Hepatocyte (in vitro differentiated cells): ENCODE results near the gene PACRG. TPM values are rescaled to one million over a fixed set of nuclear protein-coding genes. Genes with fewer than 3 reads are reported as not detected.

Source experiments
- DNase-seq: peaks from one replicate; pipeline ENCODE4 v3.0.0-alpha.2; 2016; ENCODE audit warnings: low spot score
- H2AFZ ChIP-seq: fragments of 200-600 bp; sonication (generic); 2 replicates; pipeline ENCODE4 v1.6.0; 2016; ENCODE audit warnings: antibody characterized with exemption, mild to moderate bottlenecking
- H3K27ac ChIP-seq: fragments of 200-600 bp; sonication (generic); 2 replicates; pipeline ENCODE4 v1.5.1; 2016; ENCODE audit warnings: mild to moderate bottlenecking
- H3K27me3 ChIP-seq: fragments of 200-600 bp; sonication (generic); 2 replicates; pipeline ENCODE4 v1.6.1; 2016
- H3K36me3 ChIP-seq: fragments of 200-600 bp; sonication (generic); replicated peaks from 2 replicates; pipeline ENCODE4 v1.5.1; 2016; ENCODE audit warnings: low read depth; ENCODE audit not compliant: insufficient read depth
- H3K4me1 ChIP-seq: fragments of 200-600 bp; sonication (generic); 2 replicates; pipeline ENCODE4 v1.5.1; 2016; ENCODE audit warnings: mild to moderate bottlenecking, moderate library complexity; ENCODE audit not compliant: insufficient read depth
- H3K4me2 ChIP-seq: fragments of 200-600 bp; sonication (generic); 2 replicates; pipeline ENCODE4 v1.6.0; 2016
- H3K4me3 ChIP-seq: fragments of 200-600 bp; sonication (generic); 2 replicates; pipeline ENCODE4 v1.5.1; 2016; ENCODE audit warnings: mild to moderate bottlenecking
- H3K79me2 ChIP-seq: fragments of 200-600 bp; sonication (generic); 2 replicates; pipeline ENCODE4 v1.6.0; 2017; ENCODE audit warnings: mild to moderate bottlenecking
- H3K9me2 ChIP-seq: fragments of 200-600 bp; sonication (generic); replicated peaks from 2 replicates; pipeline ENCODE4 v1.6.0; 2017; ENCODE audit warnings: mild to moderate bottlenecking; ENCODE audit not compliant: insufficient read depth
- H3K9me3 ChIP-seq: fragments of 200-600 bp; sonication (generic); 2 replicates; pipeline ENCODE4 v1.5.1; 2016; ENCODE audit warnings: low read depth, mild to moderate bottlenecking
- H4K20me1 ChIP-seq: fragments of 200-600 bp; sonication (generic); 2 replicates; pipeline ENCODE4 v1.6.0; 2016; ENCODE audit warnings: mild to moderate bottlenecking; ENCODE audit not compliant: insufficient read depth, poor library complexity, severe bottlenecking
- EZH2 ChIP-seq: fragments of 200-600 bp; sonication (generic); IDR thresholded peaks from 2 replicates; pipeline ENCODE4 v1.6.1; 2016; ENCODE audit warnings: antibody characterized with exemption, mild to moderate bottlenecking, borderline replicate concordance
- EZH2phosphoT487 ChIP-seq: fragments of 200-600 bp; sonication (generic); IDR thresholded peaks from one replicate; pipeline ENCODE4 v1.6.1; 2018; ENCODE audit warnings: antibody characterized with exemption, mild to moderate bottlenecking, low read depth, moderate library complexity; ENCODE audit not compliant: unreplicated experiment, severe bottlenecking
- WGBS: methylation state at CpG from one replicate; pipeline ENCODE4 v1.1.6; 2016; ENCODE audit warnings: low lambda C conversion rate; ENCODE audit errors: missing lambda C conversion rate; 5-methylcytosine and 5-hydroxymethylcytosine counted together
- polyA plus RNA-seq: library from polyadenylated mRNA; unstranded; fragments of >200 nt; fragmentation: Nextera tagmentation; extraction: Ambion mirVana; gene quantifications from 2 replicates; pipeline ENCODE4 v1.2.1, GENCODE V29; 2016
- total RNA-seq: library from RNA; depleted of rRNA; stranded (reverse); fragments of >200 nt; gene quantifications from 2 replicates; pipeline ENCODE4 v1.2.3, GENCODE V29; 2014
- TF ChIP-seq, protein P1 (sequence below): fragments of 200-600 bp; sonication (generic); IDR thresholded peaks from 2 replicates; pipeline ENCODE4 v1.5.1; 2016; ENCODE audit warnings: antibody characterized with exemption, mild to moderate bottlenecking; ENCODE audit not compliant: poor library complexity

Gene PACRG
- total and polyA plus RNA-seq, 2 experiments from 2014 or later, result 0.91 to 2.6 TPM

- TF ChIP-seq EZH2 (no peak), EZH2phosphoT487 (no peak)
- TF ChIP-seq, protein P1, sequence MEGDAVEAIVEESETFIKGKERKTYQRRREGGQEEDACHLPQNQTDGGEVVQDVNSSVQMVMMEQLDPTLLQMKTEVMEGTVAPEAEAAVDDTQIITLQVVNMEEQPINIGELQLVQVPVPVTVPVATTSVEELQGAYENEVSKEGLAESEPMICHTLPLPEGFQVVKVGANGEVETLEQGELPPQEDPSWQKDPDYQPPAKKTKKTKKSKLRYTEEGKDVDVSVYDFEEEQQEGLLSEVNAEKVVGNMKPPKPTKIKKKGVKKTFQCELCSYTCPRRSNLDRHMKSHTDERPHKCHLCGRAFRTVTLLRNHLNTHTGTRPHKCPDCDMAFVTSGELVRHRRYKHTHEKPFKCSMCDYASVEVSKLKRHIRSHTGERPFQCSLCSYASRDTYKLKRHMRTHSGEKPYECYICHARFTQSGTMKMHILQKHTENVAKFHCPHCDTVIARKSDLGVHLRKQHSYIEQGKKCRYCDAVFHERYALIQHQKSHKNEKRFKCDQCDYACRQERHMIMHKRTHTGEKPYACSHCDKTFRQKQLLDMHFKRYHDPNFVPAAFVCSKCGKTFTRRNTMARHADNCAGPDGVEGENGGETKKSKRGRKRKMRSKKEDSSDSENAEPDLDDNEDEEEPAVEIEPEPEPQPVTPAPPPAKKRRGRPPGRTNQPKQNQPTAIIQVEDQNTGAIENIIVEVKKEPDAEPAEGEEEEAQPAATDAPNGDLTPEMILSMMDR, result no peak
- H3K4me1 ChIP-seq, result no peaks in the 10 kb centered on the region
- no peaks in the 10 kb centered on the region for H3K9me3 ChIP-seq
- no peak overlapping the region for H2AFZ ChIP-seq
- 90% methylated on average over 8 of the region's 8 CpGs for WGBS
- H3K4me2 ChIP-seq, result no peak overlapping the region
- no peak for DNase-seq
- H4K20me1 ChIP-seq, result no peaks in the 10 kb centered on the region
- no peaks in the 10 kb centered on the region for H3K9me2 ChIP-seq
- H3K27me3 ChIP-seq, result no peaks in the 10 kb centered on the region
- H3K36me3 ChIP-seq, result no peaks in the 10 kb centered on the region
- H3K4me3 ChIP-seq, result no peak overlapping the region
- no peaks in the 10 kb centered on the region for H3K79me2 ChIP-seq
- no peak overlapping the region for H3K27ac ChIP-seq
These were observed 521.9 kb downstream of the PACRG start for GRCh38 chr6:163249651-163250101.

DNA sequence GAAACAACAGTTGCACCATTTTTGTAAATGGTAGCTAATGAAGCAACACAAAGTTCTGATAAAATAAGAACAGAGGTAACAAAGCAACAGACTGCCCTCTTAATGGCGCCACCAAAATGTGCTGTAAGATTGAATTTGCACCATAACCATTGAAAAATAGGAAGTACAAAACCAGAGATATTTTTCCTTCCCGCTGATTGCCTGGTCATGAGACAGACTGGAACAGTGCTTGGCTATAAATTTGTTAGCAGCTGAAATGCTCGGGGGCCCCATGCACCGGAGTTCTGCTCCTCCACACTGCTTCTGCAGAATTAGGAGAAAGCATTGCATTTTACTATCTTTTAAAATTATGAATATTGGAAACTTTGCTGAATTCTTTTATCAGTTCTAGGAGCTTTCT lies 522.3 kb downstream of the PACRG start:
- no peak for TF ChIP-seq EZH2
- TF ChIP-seq, protein P1, result no peak
- TF ChIP-seq EZH2phosphoT487, result no peak

DNA sequence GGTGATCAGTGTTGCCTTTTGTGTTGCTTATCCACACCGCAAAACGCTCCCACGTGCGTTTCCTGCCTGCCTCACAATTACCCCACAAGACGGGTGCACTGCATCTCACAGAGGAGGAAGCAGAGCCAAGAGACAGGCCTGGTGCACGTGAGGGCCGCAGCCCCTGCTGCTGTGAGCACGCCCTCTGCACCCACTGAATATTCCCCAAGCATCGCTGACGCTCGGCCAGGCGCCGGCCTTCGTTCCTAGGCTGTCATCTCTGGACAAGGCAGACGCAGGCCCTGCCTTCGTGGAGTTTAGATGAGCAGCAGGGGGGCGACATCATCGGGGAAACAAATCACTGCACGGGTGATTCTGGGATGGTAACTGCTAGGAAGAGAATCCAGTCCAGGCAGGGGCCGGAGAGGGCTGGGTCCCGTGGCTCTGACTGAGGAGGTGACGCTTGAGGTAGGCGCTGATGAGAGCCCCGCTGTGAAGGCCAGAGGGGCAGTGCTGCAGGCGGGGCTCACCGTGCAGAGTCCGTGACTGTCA lies 524.4 kb downstream of the PACRG start:
- TF ChIP-seq, protein P1, result no peak
- TF ChIP-seq EZH2, result no peak
- no peak for TF ChIP-seq EZH2phosphoT487

More for the DNA sequence above, 522.3 kb downstream of the PACRG start:
- Histone ChIP-seq H3K9me2 (no peaks in the 10 kb centered on the region), H3K27ac (no peak overlapping the region), H2AFZ (no peak overlapping the region), H3K36me3 (no peaks in the 10 kb centered on the region), H3K9me3 (no peaks in the 10 kb centered on the region), H3K4me1 (no peaks in the 10 kb centered on the region), H3K4me3 (no peak overlapping the region), H3K27me3 (no peaks in the 10 kb centered on the region), H4K20me1 (no peaks in the 10 kb centered on the region), H3K79me2 (no peaks in the 10 kb centered on the region), H3K4me2 (no peak overlapping the region)
- no peak for DNase-seq
- WGBS, result 91% methylated on average over 4 of the region's 4 CpGs

More for the DNA sequence above, 524.4 kb downstream of the PACRG start:
- Histone ChIP-seq H3K4me3 (no peak overlapping the region), H4K20me1 (no peaks in the 10 kb centered on the region), H3K27me3 (no peaks in the 10 kb centered on the region), H3K36me3 (no peaks in the 10 kb centered on the region), H3K4me1 (no peaks in the 10 kb centered on the region), H3K9me3 (no peaks in the 10 kb centered on the region), H3K4me2 (no peak overlapping the region), H3K27ac (no peak overlapping the region), H2AFZ (no peak overlapping the region), H3K9me2 (no peaks in the 10 kb centered on the region), H3K79me2 (no peaks in the 10 kb centered on the region)
- no peak for DNase-seq
- WGBS, result 88% methylated on average over 26 of the region's 27 CpGs
